Activated CD8-positive, alpha-beta T cell treated with anti-CD3 and anti-CD28 coated beads for 36 hours (primary cell): ENCODE results near the gene ANKRD55. TPM values are rescaled to one million over a fixed set of nuclear protein-coding genes. Genes with fewer than 3 reads are reported as not detected.

Experiments used
- ATAC-seq: fragments of 200-7000 bp; cut with Tn5 transposase; one replicate; pipeline ENCODE4 v1.10.0; 2021; ENCODE audit warnings: mild to moderate bottlenecking, moderate library complexity
- CTCF ChIA-PET: fragments of 350-600 bp; sonication (Branson Sonifier 250); formaldehyde crosslinking; loops from one replicate; lab custom pipeline; 2021; ENCODE audit warnings: antibody characterized with exemption; lab: Charles Lee
- POLR2A ChIA-PET: fragments of 350-600 bp; sonication (Branson Sonifier 250); formaldehyde crosslinking; loops from one replicate; lab custom pipeline; 2021; ENCODE audit warnings: antibody characterized with exemption; lab: Charles Lee
- DNase-seq: peaks from one replicate; pipeline ENCODE4 v3.0.0-alpha.2; 2020
- H3K27ac Mint-ChIP-seq: one replicate; pipeline ENCODE4 v1.8.0; 2021; ENCODE audit warnings: mild to moderate bottlenecking, mixed read lengths
- H3K27me3 Mint-ChIP-seq: one replicate; pipeline ENCODE4 v1.8.0; 2021; ENCODE audit warnings: mixed read lengths
- H3K36me3 Mint-ChIP-seq: one replicate; pipeline ENCODE4 v1.8.0; 2021; ENCODE audit warnings: low read depth, mixed read lengths
- H3K4me1 Mint-ChIP-seq: one replicate; pipeline ENCODE4 v1.8.0; 2021; ENCODE audit warnings: low read depth, mixed read lengths
- H3K4me3 Mint-ChIP-seq: one replicate; pipeline ENCODE4 v1.8.0; 2021; ENCODE audit warnings: mild to moderate bottlenecking, moderate library complexity, mixed read lengths
- H3K9me3 Mint-ChIP-seq: one replicate; pipeline ENCODE4 v1.8.0; 2021; ENCODE audit warnings: mixed read lengths
- CTCF ChIP-seq: fragments of 200-600 bp; IDR thresholded peaks from one replicate; pipeline ENCODE4 v1.8.0; 2022; ENCODE audit warnings: antibody characterized with exemption, mild to moderate bottlenecking
- intact Hi-C: fragments of 100-400 bp; cut with micrococcal nuclease; formaldehyde crosslinking; loops from one replicate; pipeline ENCODE4 v1.10.0; 2022
- total RNA-seq, 2 experiments: library from RNA; stranded (reverse); gene quantifications; one replicate each; pipeline ENCODE4 v1.2.3, GENCODE V29; 2021

Gene ANKRD55
- total RNA-seq, 2 experiments from 2014 or later, result not detected

GRCh38 chr5:56094579-56095361 lies 138.4 kb downstream of the ANKRD55 start:
- ChIA-PET POLR2A (interaction anchor here (0.9 to 2.0 kb wide), 8 partner anchors 8 to 108 kb away, joined by 3 to 4 read pairs (median 3); partner anchors contain the start of gene IL6ST), CTCF (interaction anchor here (0.6 to 1.3 kb wide), 8 partner anchors 13 to 159 kb away, joined by 3 to 5 read pairs (median 3); no protein-coding TSS in a partner anchor)
- intact Hi-C loops, result no loop called here
- H3K27me3 Mint-ChIP-seq, result no peaks in the 10 kb centered on the region
- ATAC-seq (peak; percentile 92), DNase-seq (peak; percentile 79)
- H3K27ac Mint-ChIP-seq, result peak overlapping the region; percentile 62
- TF ChIP-seq CTCF, result no peak
- H3K36me3 Mint-ChIP-seq, result peaks cover 1% of the 10 kb centered on the region
- peaks cover 64% of the 10 kb centered on the region for H3K4me1 Mint-ChIP-seq
- no peak overlapping the region for H3K4me3 Mint-ChIP-seq
- peaks cover 3% of the 10 kb centered on the region for H3K9me3 Mint-ChIP-seq

DNA sequence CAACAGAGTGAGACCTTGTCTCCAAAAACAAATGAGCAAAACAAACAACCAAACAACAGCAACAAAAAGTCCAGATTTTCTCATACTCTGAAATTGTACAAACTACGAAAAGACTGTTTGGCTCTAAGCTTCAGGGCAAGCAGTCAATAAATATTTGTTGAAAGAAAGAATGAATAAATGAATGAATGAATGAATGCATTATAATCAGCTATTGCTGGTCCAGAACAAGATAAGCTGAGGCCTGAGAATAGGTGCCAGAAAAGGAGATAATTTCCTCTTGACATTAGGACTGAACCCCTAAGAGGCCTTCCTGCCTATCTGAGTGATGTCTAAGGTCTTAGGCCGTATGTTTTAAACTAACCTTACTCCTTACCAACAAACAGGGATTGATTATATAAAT lies 139.2 kb downstream of the ANKRD55 start:
- ChIA-PET CTCF (interaction anchor here (1.0 to 1.3 kb wide), 5 partner anchors 16 to 158 kb away, joined by 3 to 5 read pairs (median 3); no protein-coding TSS in a partner anchor), POLR2A (interaction anchor here (0.9 to 2.0 kb wide), 8 partner anchors 8 to 107 kb away, joined by 3 to 4 read pairs (median 3); partner anchors contain the start of gene IL6ST)
- DNase-seq (no peak), ATAC-seq (no peak)
- no peaks in the 10 kb centered on the region for H3K27me3 Mint-ChIP-seq
- H3K27ac Mint-ChIP-seq, result no peak overlapping the region
- peaks cover 3% of the 10 kb centered on the region for H3K9me3 Mint-ChIP-seq
- intact Hi-C loops, result no loop called here
- no peak for TF ChIP-seq CTCF
- H3K4me1 Mint-ChIP-seq, result peaks cover 66% of the 10 kb centered on the region
- peaks cover 1% of the 10 kb centered on the region for H3K36me3 Mint-ChIP-seq
- no peak overlapping the region for H3K4me3 Mint-ChIP-seq

DNA sequence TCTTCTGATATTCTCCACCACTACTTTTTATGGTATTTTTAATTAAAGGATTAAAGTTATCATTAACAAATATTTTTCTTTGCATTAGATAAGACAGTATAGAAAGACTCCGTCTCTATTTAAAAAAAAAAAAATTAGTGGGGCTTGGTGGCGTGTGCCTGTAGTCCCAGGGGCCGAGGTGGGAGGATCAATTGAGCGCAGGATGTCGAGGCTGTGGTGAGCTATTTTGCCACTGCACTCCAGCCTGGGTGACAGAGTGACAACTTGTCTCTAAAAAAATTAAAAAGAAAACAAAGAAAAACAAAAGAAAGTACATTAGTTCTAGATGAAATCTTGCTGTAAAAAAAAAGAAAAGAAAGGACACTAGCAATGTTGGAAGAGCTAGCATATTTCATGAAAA lies 141.0 kb downstream of the ANKRD55 start:
- DNase-seq (peak; percentile 39), ATAC-seq (no peak)
- Mint-ChIP-seq H3K9me3 (peaks cover 3% of the 10 kb centered on the region), H3K27ac (no peak overlapping the region), H3K4me1 (peaks cover 63% of the 10 kb centered on the region), H3K4me3 (no peak overlapping the region), H3K36me3 (peaks cover 1% of the 10 kb centered on the region), H3K27me3 (no peaks in the 10 kb centered on the region)
- intact Hi-C loops, result no loop called here
- ChIA-PET POLR2A (no interaction called here), CTCF (no interaction called here)
- no peak for TF ChIP-seq CTCF

DNA sequence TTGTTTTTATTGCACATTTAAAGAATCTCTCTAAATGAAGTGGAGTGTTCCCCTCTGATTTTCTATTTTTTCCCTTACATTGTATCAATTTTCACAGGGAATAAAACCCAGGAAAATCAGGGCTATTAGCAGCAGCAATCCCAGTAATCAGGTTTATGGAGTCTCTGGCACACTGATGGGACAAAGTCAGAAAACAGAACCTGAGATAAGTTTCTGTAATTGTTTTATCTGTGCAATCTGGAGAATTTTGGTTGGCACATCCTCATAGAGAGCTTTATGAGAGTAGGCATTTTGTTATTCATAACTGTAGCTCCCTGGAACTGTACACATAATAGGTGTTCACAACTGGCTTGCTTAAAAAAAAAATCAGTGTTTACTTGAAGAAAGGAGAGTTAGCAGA lies 141.5 kb downstream of the ANKRD55 start:
- DNase-seq (no peak), ATAC-seq (no peak)
- peaks cover 1% of the 10 kb centered on the region for H3K36me3 Mint-ChIP-seq
- H3K27me3 Mint-ChIP-seq, result no peaks in the 10 kb centered on the region
- ChIA-PET CTCF (no interaction called here), POLR2A (no interaction called here)
- H3K9me3 Mint-ChIP-seq, result peaks cover 3% of the 10 kb centered on the region
- no peak overlapping the region for H3K4me3 Mint-ChIP-seq
- H3K27ac Mint-ChIP-seq, result peak overlapping the region; percentile 9
- no peak for TF ChIP-seq CTCF
- intact Hi-C loops, result no loop called here
- H3K4me1 Mint-ChIP-seq, result peaks cover 63% of the 10 kb centered on the region

DNA sequence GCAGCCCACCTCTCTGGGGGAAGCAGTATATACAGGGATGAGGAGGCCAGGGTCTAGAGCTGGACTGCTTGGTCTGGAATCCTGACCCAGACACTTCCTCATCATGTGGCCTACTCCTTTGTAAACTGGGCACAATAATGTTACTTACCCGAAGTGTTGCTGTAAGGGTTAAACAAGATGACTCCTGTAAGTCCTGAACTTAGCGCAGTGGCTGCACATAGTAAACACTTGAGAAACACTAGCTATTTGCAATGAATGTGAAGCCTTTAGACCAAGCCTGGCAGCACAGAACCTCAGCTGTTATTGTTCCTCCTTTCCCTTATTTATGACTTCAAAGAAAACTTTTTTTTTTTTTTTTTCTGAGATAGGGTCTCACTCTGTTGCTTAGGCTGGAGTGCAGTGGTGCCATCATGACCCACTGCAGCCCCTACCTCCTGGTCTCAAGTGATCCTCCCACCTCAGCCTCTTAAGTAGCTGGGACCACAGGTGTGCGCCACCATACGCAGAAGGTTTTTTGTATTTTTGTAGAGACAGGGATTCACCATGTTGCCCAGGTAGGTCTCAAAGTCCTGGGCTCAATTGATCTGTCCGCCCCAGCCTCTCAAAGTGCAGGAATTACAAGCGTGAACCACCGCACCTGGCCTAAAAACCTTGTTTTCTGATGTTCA lies 142.2 kb downstream of the ANKRD55 start:
- intact Hi-C loops, result no loop called here
- Mint-ChIP-seq H3K36me3 (no peaks in the 10 kb centered on the region), H3K4me1 (peaks cover 63% of the 10 kb centered on the region), H3K27ac (peak overlapping the region; percentile 42), H3K4me3 (no peak overlapping the region), H3K27me3 (no peaks in the 10 kb centered on the region), H3K9me3 (no peaks in the 10 kb centered on the region)
- no peak for ATAC-seq
- ChIA-PET CTCF (no interaction called here), POLR2A (no interaction called here)
- TF ChIP-seq CTCF, result no peak
- DNase-seq, result no peak
